AG04450 (cell line): ENCODE data around the gene AIPL1. TPM values are rescaled to one million over a fixed set of nuclear protein-coding genes. Genes with fewer than 3 reads are reported as not detected.

Experiments
- CTCF ChIA-PET: fragments of 300-600, 350-600 bp; formaldehyde crosslinking; extraction: SDS; loops from one replicate; lab custom pipeline; 2022; ENCODE audit warnings: antibody characterized with exemption, inconsistent platforms; lab: Charles Lee
- POLR2A ChIA-PET: fragments of 350-600 bp; formaldehyde crosslinking; extraction: SDS; loops from one replicate; lab custom pipeline; 2021; ENCODE audit warnings: antibody characterized with exemption, inconsistent platforms; lab: Yijun Ruan, JAX
- DNase-seq: peaks from one replicate; pipeline ENCODE4 v3.0.0-alpha.2; 2011; ENCODE audit warnings: low read depth, low spot score
- H3K27ac ChIP-seq: one replicate; pipeline ENCODE4 v1.5.1; 2012; ENCODE audit warnings: low read depth, low read length, control low read depth
- H3K27me3 ChIP-seq: one replicate; pipeline ENCODE4 v1.6.0; 2012; ENCODE audit warnings: low read length; ENCODE audit not compliant: control insufficient read depth, insufficient read depth
- H3K4me3 ChIP-seq: 2 replicates; pipeline ENCODE4 v1.5.1; 2011; ENCODE audit warnings: mild to moderate bottlenecking, low read depth, low read length, control low read depth
- H3K9me3 ChIP-seq: 2 replicates; pipeline ENCODE4 v1.5.1; 2012; ENCODE audit warnings: low read length; ENCODE audit not compliant: control insufficient read depth, insufficient read depth
- CTCF ChIP-seq: IDR thresholded peaks from 2 replicates; pipeline ENCODE4 v1.5.1; 2011; ENCODE audit warnings: low read depth, low read length, control low read depth, inconsistent platforms
- polyA plus RNA-seq: library from polyadenylated mRNA; depleted of rRNA; stranded (reverse); fragments of >200 nt; gene quantifications from 2 replicates; pipeline ENCODE4 v1.2.3, GENCODE V29; 2011

Gene AIPL1
- polyA plus RNA-seq, 1 experiment, result not detected

GRCh38 chr17:6393351-6393952 lies 41.5 kb downstream of the AIPL1 start:
- no peak for TF ChIP-seq CTCF
- no peak overlapping the region for H3K4me3 ChIP-seq
- H3K27me3 ChIP-seq, result peaks cover 3% of the 10 kb centered on the region
- ChIA-PET CTCF (no interaction called here), POLR2A (no interaction called here)
- peaks cover 5% of the 10 kb centered on the region for H3K9me3 ChIP-seq
- DNase-seq, result no peak
- H3K27ac ChIP-seq, result no peak overlapping the region

GRCh38 chr17:6392609-6393350 lies 42.1 kb downstream of the AIPL1 start:
- POLR2A ChIA-PET, result no interaction called here
- CTCF ChIA-PET, result no interaction called here
- Histone ChIP-seq H3K9me3 (peaks cover 5% of the 10 kb centered on the region), H3K4me3 (no peak overlapping the region), H3K27ac (no peak overlapping the region), H3K27me3 (peaks cover 3% of the 10 kb centered on the region)
- no peak for DNase-seq
- no peak for TF ChIP-seq CTCF

- peaks cover 5% of the 10 kb centered on the region for H3K9me3 ChIP-seq
- no peak for DNase-seq
- POLR2A ChIA-PET, result no interaction called here
- CTCF ChIA-PET, result interaction anchor here (0.6 kb wide), 1 partner anchor 321 kb away, joined by 3 read pairs; no protein-coding TSS in a partner anchor
- no peak overlapping the region for H3K27ac ChIP-seq
- no peak for TF ChIP-seq CTCF
- H3K4me3 ChIP-seq, result no peak overlapping the region
- no peaks in the 10 kb centered on the region for H3K27me3 ChIP-seq
Measured at GRCh38 chr17:6388416-6388815, 46.5 kb downstream of the AIPL1 start.

GRCh38 chr17:6387858-6388257 lies 47.1 kb downstream of the AIPL1 start:
- ChIA-PET POLR2A (no interaction called here), CTCF (no interaction called here)
- Histone ChIP-seq H3K9me3 (peaks cover 5% of the 10 kb centered on the region), H3K27me3 (no peaks in the 10 kb centered on the region), H3K27ac (no peak overlapping the region), H3K4me3 (no peak overlapping the region)
- DNase-seq, result no peak
- TF ChIP-seq CTCF, result no peak

- Histone ChIP-seq H3K27me3 (no peaks in the 10 kb centered on the region), H3K9me3 (peaks cover 5% of the 10 kb centered on the region), H3K4me3 (no peak overlapping the region), H3K27ac (no peak overlapping the region)
- ChIA-PET CTCF (no interaction called here), POLR2A (no interaction called here)
- DNase-seq, result no peak
- no peak for TF ChIP-seq CTCF
Measured at GRCh38 chr17:6387442-6387841, 47.5 kb downstream of the AIPL1 start.
